ENCODE measurements around the gene LMO3. TPM values are rescaled to one million over a fixed set of nuclear protein-coding genes. Genes with fewer than 3 reads are reported as not detected.

LMO3 gene
- total RNA-seq, 1 experiment from 2014 or later, result not detected

- CTCF ChIA-PET, result no interaction called here
- BruUV-seq (replicated peaks), result no TSS peak
These were observed 32.4 kb downstream of the LMO3 start for GRCh38 chr12:16573398-16574077.

DNA sequence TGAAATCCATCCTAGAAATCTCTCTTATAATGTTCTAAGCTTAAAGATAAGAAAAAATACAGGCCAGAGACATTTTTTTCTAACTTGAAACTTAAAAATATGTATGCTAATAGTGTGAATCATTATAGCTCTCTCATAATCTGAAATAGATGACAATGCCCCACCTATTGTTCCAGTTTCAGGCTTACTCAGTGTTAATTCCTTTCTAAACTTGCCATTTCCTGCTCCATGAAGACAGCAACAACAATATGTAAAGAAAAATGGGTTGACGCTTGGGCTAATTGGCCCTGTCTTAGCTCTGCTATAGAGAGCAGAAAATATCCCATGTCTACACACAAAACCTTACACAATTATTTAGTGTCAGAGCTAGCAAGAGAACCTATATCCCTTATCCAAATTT, 37.1 kb downstream of the LMO3 start:
- Histone ChIP-seq H2AFZ (no peak overlapping the region), H3F3A (ENCODE audit: insufficient read depth, low read depth) (no peaks in the 10 kb centered on the region), H3K4me3 (no peak overlapping the region), H3K4me1 (replicated peaks; ENCODE audit: insufficient read depth) (no peaks in the 10 kb centered on the region), H3K27ac (no peak overlapping the region), H3K9me3 (ENCODE audit: insufficient read depth, low read depth) (no peaks in the 10 kb centered on the region), H3K4me2 (no peak overlapping the region), H3K79me2 (ENCODE audit: low read depth) (no peaks in the 10 kb centered on the region), H3K9me2 (ENCODE audit: insufficient read depth) (no peaks in the 10 kb centered on the region), H4K20me1 (ENCODE audit: insufficient read depth) (no peaks in the 10 kb centered on the region), H3K27me3 (ENCODE audit: insufficient read depth, low read depth) (no peaks in the 10 kb centered on the region), H3K36me3 (ENCODE audit: low read depth) (no peaks in the 10 kb centered on the region)
- TF ChIP-seq EZH2 (IDR thresholded peaks at IDR 0.05; ENCODE audit: low read depth), result no peak
- TF ChIP-seq, protein P1, sequence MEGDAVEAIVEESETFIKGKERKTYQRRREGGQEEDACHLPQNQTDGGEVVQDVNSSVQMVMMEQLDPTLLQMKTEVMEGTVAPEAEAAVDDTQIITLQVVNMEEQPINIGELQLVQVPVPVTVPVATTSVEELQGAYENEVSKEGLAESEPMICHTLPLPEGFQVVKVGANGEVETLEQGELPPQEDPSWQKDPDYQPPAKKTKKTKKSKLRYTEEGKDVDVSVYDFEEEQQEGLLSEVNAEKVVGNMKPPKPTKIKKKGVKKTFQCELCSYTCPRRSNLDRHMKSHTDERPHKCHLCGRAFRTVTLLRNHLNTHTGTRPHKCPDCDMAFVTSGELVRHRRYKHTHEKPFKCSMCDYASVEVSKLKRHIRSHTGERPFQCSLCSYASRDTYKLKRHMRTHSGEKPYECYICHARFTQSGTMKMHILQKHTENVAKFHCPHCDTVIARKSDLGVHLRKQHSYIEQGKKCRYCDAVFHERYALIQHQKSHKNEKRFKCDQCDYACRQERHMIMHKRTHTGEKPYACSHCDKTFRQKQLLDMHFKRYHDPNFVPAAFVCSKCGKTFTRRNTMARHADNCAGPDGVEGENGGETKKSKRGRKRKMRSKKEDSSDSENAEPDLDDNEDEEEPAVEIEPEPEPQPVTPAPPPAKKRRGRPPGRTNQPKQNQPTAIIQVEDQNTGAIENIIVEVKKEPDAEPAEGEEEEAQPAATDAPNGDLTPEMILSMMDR (conservative IDR thresholded peaks at IDR 0.05), result no peak
- ChIA-PET POLR2A (ENCODE audit: unreplicated experiment) (no interaction called here), CTCF (no interaction called here)
- intact Hi-C loops (cut with micrococcal nuclease; ENCODE audit: unreplicated experiment), result no loop called here
- no TSS peak for BruUV-seq (replicated peaks)
- DNase-seq, result no peak

More at GRCh38 chr12:16573398-16574077, 32.4 kb downstream of the LMO3 start:
- H4K20me1 ChIP-seq (ENCODE audit: insufficient read depth), result no peaks in the 10 kb centered on the region
- DNase-seq, result no peak
- TF ChIP-seq EZH2 (IDR thresholded peaks at IDR 0.05; ENCODE audit: low read depth), result no peak
- TF ChIP-seq, protein P1 (conservative IDR thresholded peaks at IDR 0.05), result no peak
- no peaks in the 10 kb centered on the region for H3F3A ChIP-seq (ENCODE audit: insufficient read depth, low read depth)
- no peaks in the 10 kb centered on the region for H3K79me2 ChIP-seq (ENCODE audit: low read depth)
- no peak overlapping the region for H2AFZ ChIP-seq
- intact Hi-C loops (cut with micrococcal nuclease; ENCODE audit: unreplicated experiment), result no loop called here
- H3K9me3 ChIP-seq (ENCODE audit: insufficient read depth, low read depth), result no peaks in the 10 kb centered on the region
- H3K36me3 ChIP-seq (ENCODE audit: low read depth), result no peaks in the 10 kb centered on the region
- H3K9me2 ChIP-seq (ENCODE audit: insufficient read depth), result no peaks in the 10 kb centered on the region
- POLR2A ChIA-PET (ENCODE audit: unreplicated experiment), result no interaction called here
- H3K27me3 ChIP-seq (ENCODE audit: insufficient read depth, low read depth), result no peaks in the 10 kb centered on the region
- H3K27ac ChIP-seq, result no peak overlapping the region
- H3K4me1 ChIP-seq (replicated peaks; ENCODE audit: insufficient read depth), result no peaks in the 10 kb centered on the region
- H3K4me2 ChIP-seq, result no peak overlapping the region
- no peak overlapping the region for H3K4me3 ChIP-seq

GRCh38 chr12:16564675-16565074, 41.3 kb downstream of the LMO3 start:
- ChIA-PET CTCF (no interaction called here), POLR2A (ENCODE audit: unreplicated experiment) (no interaction called here)
- BruUV-seq (replicated peaks), result no TSS peak
- Histone ChIP-seq H4K20me1 (ENCODE audit: insufficient read depth) (no peaks in the 10 kb centered on the region), H3F3A (ENCODE audit: insufficient read depth, low read depth) (no peaks in the 10 kb centered on the region), H3K4me3 (no peak overlapping the region), H2AFZ (no peak overlapping the region), H3K27ac (no peak overlapping the region), H3K9me3 (ENCODE audit: insufficient read depth, low read depth) (no peaks in the 10 kb centered on the region; the same call in 1 of the 2 replicates), H3K4me1 (replicated peaks; ENCODE audit: insufficient read depth) (no peaks in the 10 kb centered on the region), H3K9me2 (ENCODE audit: insufficient read depth) (no peaks in the 10 kb centered on the region), H3K27me3 (ENCODE audit: insufficient read depth, low read depth) (no peaks in the 10 kb centered on the region), H3K4me2 (no peak overlapping the region), H3K79me2 (ENCODE audit: low read depth) (no peaks in the 10 kb centered on the region), H3K36me3 (ENCODE audit: low read depth) (no peaks in the 10 kb centered on the region)
- intact Hi-C loops (cut with micrococcal nuclease; ENCODE audit: unreplicated experiment), result no loop called here
- TF ChIP-seq, protein P1 (conservative IDR thresholded peaks at IDR 0.05), result no peak
- no peak for TF ChIP-seq EZH2 (IDR thresholded peaks at IDR 0.05; ENCODE audit: low read depth)
- no peak for DNase-seq
